K562 treated with DMSO at 1 percent for 24 hours (cell line): ENCODE data around the gene RFXANK. TPM values are rescaled to one million over a fixed set of nuclear protein-coding genes. Genes with fewer than 3 reads are reported as not detected.

Experiments
- total RNA-seq: library from RNA; unstranded; fragments of 300-600 nt; gene quantifications from 2 replicates; pipeline ENCODE4 v1.2.3, GENCODE V29; 2022; ENCODE audit warnings: low read depth; ENCODE audit not compliant: insufficient read depth

The RFXANK gene, protein sequence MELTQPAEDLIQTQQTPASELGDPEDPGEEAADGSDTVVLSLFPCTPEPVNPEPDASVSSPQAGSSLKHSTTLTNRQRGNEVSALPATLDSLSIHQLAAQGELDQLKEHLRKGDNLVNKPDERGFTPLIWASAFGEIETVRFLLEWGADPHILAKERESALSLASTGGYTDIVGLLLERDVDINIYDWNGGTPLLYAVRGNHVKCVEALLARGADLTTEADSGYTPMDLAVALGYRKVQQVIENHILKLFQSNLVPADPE
- total RNA-seq: 215 and 221 TPM in 2 replicates

DNA sequence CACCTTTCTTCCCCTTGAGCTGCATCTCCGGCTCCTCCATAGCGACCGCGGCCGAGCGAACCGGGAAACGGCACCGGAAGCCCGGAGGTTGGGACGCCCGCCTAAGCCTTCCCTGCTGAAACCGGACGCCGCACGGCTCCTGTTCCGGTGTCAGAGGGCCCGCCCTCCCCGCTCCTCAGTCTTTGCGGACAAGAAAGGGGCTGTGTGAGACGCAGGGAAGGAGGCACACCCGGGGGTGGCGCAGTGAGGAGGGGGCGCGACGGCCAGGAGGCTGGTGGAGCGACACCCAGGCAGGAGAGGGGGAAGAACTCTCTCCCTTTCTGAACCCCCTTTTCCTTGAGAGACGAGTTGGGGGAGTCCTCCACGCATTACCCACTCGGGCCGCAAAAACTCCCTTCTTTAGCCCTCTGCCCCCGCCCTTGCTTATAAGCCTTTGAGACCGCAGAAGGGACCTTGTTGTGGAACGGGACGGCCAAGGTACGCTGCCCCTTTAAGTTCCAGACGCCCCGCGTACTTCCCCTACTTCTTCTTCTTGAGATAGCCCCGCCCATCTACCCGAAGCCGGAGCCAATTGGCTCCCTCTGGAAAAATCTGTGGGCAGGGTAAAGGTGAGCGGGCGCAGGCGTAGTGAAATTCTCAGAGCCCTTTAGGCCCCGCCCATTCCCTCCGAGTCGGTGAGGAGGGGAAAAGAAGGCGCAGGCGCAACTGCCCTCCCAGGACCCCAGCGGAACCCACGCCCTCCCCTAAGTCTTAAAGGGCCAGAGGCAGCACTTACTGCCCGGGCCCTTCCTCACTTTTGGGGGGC lies at the start of gene RFXANK, which contains the start of gene BORCS8:
Gene RFXANK (plus strand): TSS at position 181 of the 805 bp plus-strand sequence. CDS start 1,689 bp downstream, outside the sequence.
Gene BORCS8 (minus strand): TSS at position 75 of the 805 bp plus-strand sequence. CDS start 35 bp downstream, at position 40.

DNA sequence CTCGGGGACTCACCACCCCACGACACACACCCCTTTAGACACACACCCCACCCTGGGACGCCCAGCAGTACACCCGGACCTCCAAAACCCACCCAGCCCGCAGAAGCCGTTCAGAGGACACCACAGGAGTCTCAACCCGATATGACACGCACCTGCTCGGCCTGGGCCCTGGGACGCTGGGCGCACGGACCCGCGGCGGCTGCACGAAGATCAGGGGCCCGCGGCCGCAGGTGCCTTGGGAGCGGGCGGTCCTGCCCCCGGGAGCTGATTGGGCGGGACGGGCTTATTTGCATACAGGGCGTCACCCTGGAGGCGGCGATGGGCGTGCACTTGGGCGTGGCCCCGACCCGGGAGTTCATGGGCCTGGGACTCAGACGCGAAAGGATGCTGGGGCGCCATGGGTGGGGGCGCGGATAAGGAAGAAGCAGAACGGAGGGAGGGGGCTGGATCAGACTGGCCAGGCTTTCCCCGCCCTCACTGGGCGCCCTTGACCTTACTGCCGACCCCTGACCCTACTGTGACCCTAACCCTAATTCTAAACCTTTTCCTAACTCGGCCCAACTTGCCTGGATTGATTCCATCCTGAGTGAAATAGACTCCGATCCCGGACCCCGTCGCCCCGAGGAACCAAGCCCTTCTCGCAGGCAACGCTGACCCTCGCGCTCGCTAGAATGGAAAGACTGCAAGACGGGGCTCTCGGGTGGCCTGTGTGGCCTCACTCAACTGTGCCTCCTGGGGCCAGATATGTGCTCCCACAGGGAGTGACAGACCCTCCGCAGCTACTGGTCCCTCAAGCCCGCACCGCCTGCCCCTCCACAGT lies 21.8 kb upstream of the RFXANK start, which contains the start of gene MEF2B:
Gene MEF2B (minus strand): TSS at position 211 of the 820 bp plus-strand sequence. CDS start 19,528 bp downstream, outside the sequence.

DNA sequence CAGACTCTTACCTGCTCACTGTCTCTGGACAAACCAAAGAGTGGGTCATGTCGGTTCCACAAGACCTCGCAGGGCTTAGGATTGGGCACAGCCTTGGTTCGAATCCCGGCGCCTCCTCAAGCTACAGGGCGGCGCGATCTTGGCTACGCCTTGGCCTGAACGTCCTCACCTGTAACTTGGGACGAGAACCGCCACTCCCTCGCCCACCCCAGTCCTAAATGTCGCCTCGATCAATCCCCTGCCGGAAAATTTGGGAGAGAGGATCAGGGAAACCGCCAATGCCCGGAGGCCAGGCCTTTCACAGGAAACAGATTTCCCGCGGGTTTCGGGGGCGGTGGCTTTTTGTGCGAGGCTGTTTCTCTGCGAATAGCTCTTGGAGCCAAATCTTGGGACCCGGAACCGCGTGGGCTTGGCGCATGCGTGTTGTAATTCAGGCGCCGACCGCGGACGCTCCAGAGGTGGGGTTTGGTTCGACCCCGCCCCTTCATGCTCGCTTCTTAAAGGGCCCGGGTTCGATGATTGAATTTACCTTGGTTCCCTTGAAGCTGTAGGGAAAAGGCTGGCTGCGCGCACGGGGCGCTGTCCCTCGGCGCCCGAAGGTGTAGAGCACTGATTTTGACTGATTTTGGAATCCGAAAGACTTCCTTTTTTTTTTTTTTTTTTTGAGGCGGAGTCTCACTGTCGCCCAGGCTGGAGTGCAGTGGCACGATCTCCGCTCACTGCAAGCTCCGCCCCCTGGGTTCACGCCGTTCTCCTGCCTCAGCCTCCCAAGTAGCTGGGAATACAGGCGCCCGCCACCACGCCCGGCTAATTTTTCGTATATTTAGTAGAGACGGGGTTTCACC lies 11.2 kb downstream of the RFXANK start, which contains the start of gene NR2C2AP:
Gene NR2C2AP (minus strand): TSS at position 403 of the 845 bp plus-strand sequence. CDS start 354 bp downstream, at position 49.

DNA sequence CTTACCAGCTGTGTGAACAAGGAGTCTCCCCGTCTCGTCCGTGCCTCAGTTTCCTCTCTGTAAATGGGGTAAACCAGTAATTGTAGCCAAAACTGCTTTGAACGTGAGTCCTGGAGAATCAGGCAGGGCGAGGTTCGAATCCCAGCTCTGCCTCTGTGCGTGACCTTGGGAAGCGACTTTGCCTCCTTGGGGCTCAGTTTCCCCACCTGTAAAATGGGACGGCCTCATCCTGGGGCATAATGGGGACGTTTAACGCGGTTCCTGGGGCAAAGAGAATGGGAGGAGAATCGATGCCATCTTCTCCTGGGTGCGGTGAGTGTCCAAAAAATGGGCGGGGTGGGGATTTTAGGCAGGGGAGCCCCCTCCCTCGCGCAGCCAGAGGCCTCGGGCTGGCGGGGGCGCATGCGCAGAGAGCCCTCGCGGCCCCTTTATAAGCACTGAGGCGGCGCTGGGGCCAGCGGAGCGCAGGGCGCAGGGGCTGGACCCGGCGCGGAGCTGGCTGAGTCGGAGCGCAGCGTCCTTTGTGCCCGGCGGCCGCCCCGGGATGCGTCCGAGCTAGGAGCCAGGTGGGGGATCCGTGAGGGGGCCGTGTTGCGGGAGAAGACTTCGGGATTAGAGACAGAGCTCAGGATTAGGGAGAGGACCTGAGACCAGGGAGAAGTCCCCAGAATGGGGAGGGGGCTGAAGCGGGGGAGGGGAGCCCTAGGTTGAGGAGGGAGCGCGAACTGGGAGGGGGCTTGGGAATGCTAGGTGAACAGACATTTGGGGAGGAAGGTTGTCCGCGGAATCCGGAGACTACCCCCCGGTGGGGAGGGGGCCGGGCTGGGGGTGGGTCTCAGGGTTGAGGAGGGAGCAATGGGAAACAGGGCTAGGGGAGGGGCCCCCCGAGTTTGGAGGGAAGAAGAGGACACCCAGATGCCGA lies 19.7 kb downstream of the RFXANK start, which contains the start of gene NCAN:
Gene NCAN (plus strand): TSS at position 460 of the 922 bp plus-strand sequence. CDS start 4,996 bp downstream, outside the sequence.

Other genes with a start within 250 kb of the RFXANK start
- gene SUGP2, start 158.7 kb upstream of the RFXANK start, total RNA-seq: 57.3 and 58.9 TPM in 2 replicates
- 33.1 and 37.5 TPM in 2 replicates for gene ARMC6, start 158.7 kb upstream of the RFXANK start, total RNA-seq
- gene SLC25A42, start 128.3 kb upstream of the RFXANK start, total RNA-seq: 39.2 and 46.6 TPM in 2 replicates
- 60.1 and 60.9 TPM in 2 replicates for gene TMEM161A, start 53.8 kb upstream of the RFXANK start, total RNA-seq
- 11.4 and 12.9 TPM in 2 replicates for gene MEF2B, start 22.0 kb upstream of the RFXANK start, total RNA-seq
- 27.4 and 28.6 TPM in 2 replicates for gene BORCS8, start 106 bp upstream of the RFXANK start, total RNA-seq
- gene NR2C2AP, start 11.2 kb downstream of the RFXANK start, total RNA-seq: 13.9 and 20.8 TPM in 2 replicates
- gene NCAN, start 19.7 kb downstream of the RFXANK start, total RNA-seq: not detected in 2 replicates
- gene TM6SF2, start 81.0 kb downstream of the RFXANK start, total RNA-seq: not detected in 2 replicates
- 53.4 and 56.5 TPM in 2 replicates for gene SUGP1, start 128.3 kb downstream of the RFXANK start, total RNA-seq
- 41.5 and 43.6 TPM in 2 replicates for gene MAU2, start 128.6 kb downstream of the RFXANK start, total RNA-seq
- 76.5 and 81.1 TPM in 2 replicates for gene GATAD2A, start 213.4 kb downstream of the RFXANK start, total RNA-seq